Liver (tissue), 9 donors: Measurements from ENCODE around the gene C10orf105. TPM values are rescaled to one million over a fixed set of nuclear protein-coding genes. Genes with fewer than 3 reads are reported as not detected.

Source experiments
- DNase-seq: peaks from one replicate; pipeline ENCODE4 v3.0.0-alpha.2; 2017; ENCODE audit warnings: low spot score
- H3K27ac ChIP-seq, 2 donors: one replicate each; pipeline ENCODE4 v1.7.0; 2013; ENCODE audit warnings: inconsistent platforms in 2 of 2, low read length in 2 of 2, control low read depth in 1 of 2, low read depth in 1 of 2, mild to moderate bottlenecking in 1 of 2
- H3K27me3 ChIP-seq, 4 donors: one replicate each; pipeline versions ENCODE4 v1.6.1 to v1.7.0; 2013; ENCODE audit warnings: low read length in 3 of 4, inconsistent platforms in 1 of 4, mild to moderate bottlenecking in 1 of 4, moderate library complexity in 1 of 4; ENCODE audit not compliant: control insufficient read depth in 4 of 4, insufficient read depth in 4 of 4
- H3K36me3 ChIP-seq, 4 donors: one replicate each; pipeline versions ENCODE4 v1.6.1 to v1.7.0; 2013; ENCODE audit warnings: low read length in 3 of 4, mild to moderate bottlenecking in 3 of 4, low read depth in 1 of 4, moderate library complexity in 1 of 4; ENCODE audit not compliant: control insufficient read depth in 4 of 4, insufficient read depth in 3 of 4
- H3K4me1 ChIP-seq, 4 donors: one replicate each; pipeline versions ENCODE4 v1.6.1 to v1.7.0; 2013; ENCODE audit warnings: low read length in 3 of 4, mild to moderate bottlenecking in 3 of 4, moderate library complexity in 1 of 4; ENCODE audit not compliant: control insufficient read depth in 4 of 4, insufficient read depth in 4 of 4
- H3K4me3 ChIP-seq, 3 donors: one replicate each; pipeline versions ENCODE4 v1.6.1 to v1.7.0; 2013; ENCODE audit warnings: low read length in 3 of 3, control low read depth in 1 of 3, low read depth in 1 of 3, mild to moderate bottlenecking in 1 of 3
- H3K9ac ChIP-seq, 2 donors: one replicate each; pipeline ENCODE4 v1.7.0; 2013; ENCODE audit warnings: low read length in 2 of 2, mild to moderate bottlenecking in 2 of 2, moderate library complexity in 2 of 2, control low read depth in 1 of 2, low read depth in 1 of 2
- H3K9me3 ChIP-seq, 4 donors: one replicate each; pipeline versions ENCODE4 v1.6.1 to v1.7.0; 2013; ENCODE audit warnings: low read length in 3 of 4; ENCODE audit not compliant: control insufficient read depth in 4 of 4
- FOXA2 ChIP-seq: IDR thresholded peaks from 2 replicates; pipeline ENCODE4 v1.6.1; 2016; ENCODE audit warnings: antibody characterized with exemption
- JUND ChIP-seq, 2 donors: IDR thresholded peaks; 2 replicates each; pipeline ENCODE4 v1.6.1; 2016; ENCODE audit warnings: antibody characterized with exemption in 2 of 2
- RAD21 ChIP-seq, 2 donors: IDR thresholded peaks; 2 replicates each; pipeline ENCODE4 v1.6.1; 2016; ENCODE audit warnings: antibody characterized with exemption in 2 of 2, mild to moderate bottlenecking in 2 of 2
- YY1 ChIP-seq: IDR thresholded peaks from 2 replicates; pipeline ENCODE4 v1.6.1; 2016; ENCODE audit warnings: antibody characterized with exemption, mild to moderate bottlenecking
- WGBS: extraction: QIAGEN DNeasy Blood & Tissue Kit; methylation state at CpG from one replicate; pipeline ENCODE4 v1.1.7; 2013; 5-methylcytosine and 5-hydroxymethylcytosine counted together
- polyA plus RNA-seq, 2 donors: library from polyadenylated mRNA; stranded (reverse) in 1 of 2; unstranded in 1 of 2; fragments of 200-250 nt in 1 of 2; fragments of >200 nt in 1 of 2; fragmentation: Nextera tagmentation in 1 of 2; extraction: Ambion mirVana in 1 of 2; gene quantifications; one replicate each; pipeline versions ENCODE4 v1.2.1 to v1.2.3, GENCODE V29; 2013 to 2015
- total RNA-seq, 2 donors: library from RNA; depleted of rRNA; stranded (reverse); fragments of >200 nt; gene quantifications; one replicate each; pipeline ENCODE4 v1.2.3, GENCODE V29; 2014
- TF ChIP-seq, protein P1 (sequence below): IDR thresholded peaks from 2 replicates; pipeline ENCODE4 v1.6.1; 2016; ENCODE audit warnings: antibody characterized with exemption, mild to moderate bottlenecking
- TF ChIP-seq, protein P2 (sequence below): fragments of 150-350 bp; IDR thresholded peaks from 2 replicates; pipeline ENCODE4 v1.5.1; 2017; ENCODE audit warnings: improper control_type of control experiment, low read depth, low read length; ENCODE audit not compliant: missing input control
- donor health status: healthy.
- donor health status: healthy.
- donor health status: healthy.
- donor health status: healthy.
- donor health status: healthy.

C10orf105 gene
- total and polyA plus RNA-seq, 4 donors: under 0.01 to 0.07 TPM; not detected in 2

DNA sequence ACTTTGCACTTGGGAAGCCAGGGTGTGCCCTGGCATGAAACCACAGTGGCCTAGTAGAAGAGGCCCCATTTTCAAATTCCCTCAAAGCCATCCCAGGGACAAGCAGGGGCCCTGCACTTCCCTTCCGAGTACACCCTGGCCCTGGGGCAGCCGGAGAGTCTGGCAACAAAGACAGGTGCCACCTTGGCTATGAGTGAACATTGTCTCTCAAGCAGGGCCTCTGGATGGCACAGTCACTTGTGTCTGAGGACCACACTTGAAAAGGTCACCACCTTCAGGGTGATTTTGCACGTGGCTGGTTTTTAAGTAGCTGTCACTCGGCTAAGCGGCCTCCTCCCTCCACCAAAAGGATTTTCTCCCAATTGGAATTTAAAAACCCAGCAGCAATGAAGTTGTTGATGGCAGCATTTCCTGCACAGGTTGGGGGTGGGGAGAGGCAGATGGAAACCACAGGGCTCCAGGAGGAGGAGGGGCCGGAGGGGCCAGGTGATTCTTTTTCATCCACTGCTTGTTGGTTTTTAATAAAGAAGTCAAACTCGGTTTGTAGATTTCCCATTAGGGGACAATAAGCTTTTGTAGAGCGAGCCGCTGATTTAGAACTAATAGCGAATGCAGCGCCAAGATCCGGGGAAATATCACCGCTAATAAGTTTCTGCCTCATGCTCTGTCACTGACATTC lies 33.9 kb downstream of the C10orf105 start:
- no peak for TF ChIP-seq YY1
- no peak for TF ChIP-seq RAD21 (IDR thresholded peaks at IDR 0.05)
- no peaks in the 10 kb centered on the region for H3K4me1 ChIP-seq
- peaks cover 0 to 1% (median 0%) of the 10 kb centered on the region in 4 donors for H3K36me3 ChIP-seq
- no peaks in the 10 kb centered on the region for H3K27me3 ChIP-seq
- no peak overlapping the region for H3K4me3 ChIP-seq
- no peaks in the 10 kb centered on the region for H3K9me3 ChIP-seq
- H3K27ac ChIP-seq: no peak overlapping the region
- no peak for DNase-seq
- H3K9ac ChIP-seq: no peak overlapping the region
- WGBS: 93% methylated on average over 13 of the region's 13 CpGs

DNA sequence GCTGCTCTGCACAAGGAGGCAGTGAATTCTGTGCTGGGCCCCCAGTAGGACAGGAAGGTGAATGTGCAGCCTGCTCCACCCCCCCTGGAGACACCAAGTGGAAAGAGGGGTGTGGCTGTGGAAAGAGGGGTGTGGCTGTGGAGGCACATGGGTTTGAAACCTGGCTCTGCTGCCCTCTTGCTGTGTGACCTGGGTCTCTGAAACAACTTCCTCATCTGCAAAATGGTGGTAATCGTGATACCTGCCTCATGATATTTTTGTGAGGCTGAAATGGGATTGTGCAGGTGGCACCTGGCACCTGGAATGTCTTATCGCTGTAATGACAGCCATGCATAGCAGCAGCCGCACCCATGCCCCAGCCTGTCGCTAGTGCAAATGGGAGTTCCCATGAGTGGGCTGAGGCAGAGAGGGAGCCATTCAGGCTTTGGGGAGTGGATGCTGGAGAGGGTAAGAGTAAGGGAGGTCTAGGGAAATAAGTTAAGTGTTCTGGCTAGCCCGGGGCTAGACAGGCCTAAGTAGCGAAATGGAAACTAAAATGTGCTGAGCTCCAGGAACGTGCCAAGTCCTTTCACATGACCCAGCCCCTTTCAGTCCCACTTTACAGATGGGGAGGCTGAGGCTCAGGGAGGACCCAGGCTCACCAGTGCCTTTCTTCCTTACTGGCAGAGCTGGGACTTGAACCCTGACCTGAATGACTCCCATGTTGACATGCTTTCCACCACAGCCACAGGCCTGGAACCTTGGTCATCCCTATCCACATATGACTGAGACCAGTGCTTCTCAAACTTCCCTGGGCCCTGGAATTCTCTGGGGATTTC lies 35.0 kb downstream of the C10orf105 start:
- no peak overlapping the region for H3K9ac ChIP-seq
- TF ChIP-seq, protein P1, sequence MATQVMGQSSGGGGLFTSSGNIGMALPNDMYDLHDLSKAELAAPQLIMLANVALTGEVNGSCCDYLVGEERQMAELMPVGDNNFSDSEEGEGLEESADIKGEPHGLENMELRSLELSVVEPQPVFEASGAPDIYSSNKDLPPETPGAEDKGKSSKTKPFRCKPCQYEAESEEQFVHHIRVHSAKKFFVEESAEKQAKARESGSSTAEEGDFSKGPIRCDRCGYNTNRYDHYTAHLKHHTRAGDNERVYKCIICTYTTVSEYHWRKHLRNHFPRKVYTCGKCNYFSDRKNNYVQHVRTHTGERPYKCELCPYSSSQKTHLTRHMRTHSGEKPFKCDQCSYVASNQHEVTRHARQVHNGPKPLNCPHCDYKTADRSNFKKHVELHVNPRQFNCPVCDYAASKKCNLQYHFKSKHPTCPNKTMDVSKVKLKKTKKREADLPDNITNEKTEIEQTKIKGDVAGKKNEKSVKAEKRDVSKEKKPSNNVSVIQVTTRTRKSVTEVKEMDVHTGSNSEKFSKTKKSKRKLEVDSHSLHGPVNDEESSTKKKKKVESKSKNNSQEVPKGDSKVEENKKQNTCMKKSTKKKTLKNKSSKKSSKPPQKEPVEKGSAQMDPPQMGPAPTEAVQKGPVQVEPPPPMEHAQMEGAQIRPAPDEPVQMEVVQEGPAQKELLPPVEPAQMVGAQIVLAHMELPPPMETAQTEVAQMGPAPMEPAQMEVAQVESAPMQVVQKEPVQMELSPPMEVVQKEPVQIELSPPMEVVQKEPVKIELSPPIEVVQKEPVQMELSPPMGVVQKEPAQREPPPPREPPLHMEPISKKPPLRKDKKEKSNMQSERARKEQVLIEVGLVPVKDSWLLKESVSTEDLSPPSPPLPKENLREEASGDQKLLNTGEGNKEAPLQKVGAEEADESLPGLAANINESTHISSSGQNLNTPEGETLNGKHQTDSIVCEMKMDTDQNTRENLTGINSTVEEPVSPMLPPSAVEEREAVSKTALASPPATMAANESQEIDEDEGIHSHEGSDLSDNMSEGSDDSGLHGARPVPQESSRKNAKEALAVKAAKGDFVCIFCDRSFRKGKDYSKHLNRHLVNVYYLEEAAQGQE: no peak
- TF ChIP-seq, protein P2, sequence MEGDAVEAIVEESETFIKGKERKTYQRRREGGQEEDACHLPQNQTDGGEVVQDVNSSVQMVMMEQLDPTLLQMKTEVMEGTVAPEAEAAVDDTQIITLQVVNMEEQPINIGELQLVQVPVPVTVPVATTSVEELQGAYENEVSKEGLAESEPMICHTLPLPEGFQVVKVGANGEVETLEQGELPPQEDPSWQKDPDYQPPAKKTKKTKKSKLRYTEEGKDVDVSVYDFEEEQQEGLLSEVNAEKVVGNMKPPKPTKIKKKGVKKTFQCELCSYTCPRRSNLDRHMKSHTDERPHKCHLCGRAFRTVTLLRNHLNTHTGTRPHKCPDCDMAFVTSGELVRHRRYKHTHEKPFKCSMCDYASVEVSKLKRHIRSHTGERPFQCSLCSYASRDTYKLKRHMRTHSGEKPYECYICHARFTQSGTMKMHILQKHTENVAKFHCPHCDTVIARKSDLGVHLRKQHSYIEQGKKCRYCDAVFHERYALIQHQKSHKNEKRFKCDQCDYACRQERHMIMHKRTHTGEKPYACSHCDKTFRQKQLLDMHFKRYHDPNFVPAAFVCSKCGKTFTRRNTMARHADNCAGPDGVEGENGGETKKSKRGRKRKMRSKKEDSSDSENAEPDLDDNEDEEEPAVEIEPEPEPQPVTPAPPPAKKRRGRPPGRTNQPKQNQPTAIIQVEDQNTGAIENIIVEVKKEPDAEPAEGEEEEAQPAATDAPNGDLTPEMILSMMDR: peak; percentile 5
- TF ChIP-seq RAD21 (IDR thresholded peaks at IDR 0.05): peak in 1 of 2 donors; percentile 34
- H3K27me3 ChIP-seq: no peaks in the 10 kb centered on the region
- no peak for DNase-seq
- H3K27ac ChIP-seq: no peak overlapping the region
- no peak overlapping the region for H3K4me3 ChIP-seq
- H3K9me3 ChIP-seq: no peaks in the 10 kb centered on the region
- H3K36me3 ChIP-seq: no peaks in the 10 kb centered on the region
- H3K4me1 ChIP-seq: no peaks in the 10 kb centered on the region
- 88% methylated on average over 7 of the region's 7 CpGs for WGBS

DNA sequence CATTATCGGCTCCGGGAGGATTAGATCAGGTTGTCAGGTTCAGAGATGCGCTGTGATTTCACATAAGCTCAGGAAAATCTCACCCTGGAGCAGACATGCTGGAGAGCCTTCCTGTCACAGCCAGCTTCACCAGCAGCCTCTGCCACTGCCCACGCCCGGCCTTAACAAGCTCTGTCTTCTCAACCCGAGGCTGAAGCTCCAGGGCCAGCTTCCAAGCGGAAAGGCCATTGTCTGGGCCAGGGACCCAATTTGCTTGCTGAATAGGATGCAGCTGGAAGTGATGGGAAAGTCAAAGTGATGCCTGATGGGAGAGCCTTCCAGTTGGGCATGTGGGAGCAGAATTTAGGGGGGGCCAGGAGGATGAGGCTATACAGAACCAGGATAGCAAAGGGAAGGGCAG lies 36.3 kb downstream of the C10orf105 start:
- H3K4me3 ChIP-seq: no peak overlapping the region
- H3K36me3 ChIP-seq: peaks cover 0 to 4% (median 0%) of the 10 kb centered on the region in 4 donors
- H3K9ac ChIP-seq: no peak overlapping the region
- TF ChIP-seq FOXA2: no peak
- TF ChIP-seq JUND (IDR thresholded peaks at IDR 0.05): no peak
- H3K9me3 ChIP-seq: no peaks in the 10 kb centered on the region
- H3K4me1 ChIP-seq: no peaks in the 10 kb centered on the region
- no peaks in the 10 kb centered on the region for H3K27me3 ChIP-seq
- no peak overlapping the region for H3K27ac ChIP-seq
- no peak for DNase-seq
- WGBS: 93% methylated on average over 7 of the region's 7 CpGs
